Memory B cell (primary cell): ENCODE data around the gene DHX38.

Source experiments
- ATAC-seq: fragments of 150-1000 bp; cut with Tn5 transposase; 2 replicates; pipeline ENCODE4 v1.10.0; 2021; ENCODE audit warnings: low read depth, mild to moderate bottlenecking, moderate library complexity
- DNase-seq, 2 donors: peaks; one replicate each; pipeline ENCODE4 v3.0.0; 2022; ENCODE audit warnings: low spot score in 2 of 2
- H3K27ac Mint-ChIP-seq: one replicate; pipeline ENCODE4 v1.8.0; 2022; ENCODE audit warnings: mild to moderate bottlenecking, moderate library complexity, mixed read lengths
- H3K27me3 Mint-ChIP-seq: one replicate; pipeline ENCODE4 v1.8.0; 2022; ENCODE audit warnings: mixed read lengths
- H3K36me3 Mint-ChIP-seq: one replicate; pipeline ENCODE4 v1.8.0; 2022; ENCODE audit warnings: mild to moderate bottlenecking, mixed read lengths
- H3K4me1 Mint-ChIP-seq: one replicate; pipeline ENCODE4 v1.8.0; 2022; ENCODE audit warnings: mixed read lengths
- H3K4me3 Mint-ChIP-seq: one replicate; pipeline ENCODE4 v1.8.0; 2022; ENCODE audit warnings: mild to moderate bottlenecking, moderate library complexity, mixed read lengths
- H3K9me3 Mint-ChIP-seq: one replicate; pipeline ENCODE4 v1.8.0; 2022; ENCODE audit warnings: mixed read lengths

Gene DHX38

DNA sequence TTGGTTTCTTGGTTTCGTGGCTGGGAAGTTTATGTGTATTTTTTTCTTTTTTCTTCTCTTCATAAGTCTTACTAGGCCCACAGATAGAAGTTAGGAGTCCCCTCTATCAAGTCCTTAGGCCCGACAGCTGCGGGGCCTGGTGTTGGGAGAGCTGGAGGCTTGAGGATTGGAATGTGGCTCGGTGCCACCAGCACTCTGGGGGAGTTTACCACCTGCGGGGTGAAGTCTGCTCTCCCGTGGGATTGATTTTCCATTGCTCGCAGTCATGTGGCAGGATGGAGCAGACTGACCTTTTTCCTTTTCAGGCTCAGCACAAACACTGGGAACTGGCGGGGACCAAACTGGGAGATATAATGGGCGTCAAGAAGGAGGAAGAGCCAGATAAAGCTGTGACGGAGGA, 7.5 kb downstream of the DHX38 start:
- Mint-ChIP-seq H3K36me3 (peaks cover 58% of the 10 kb centered on the region), H3K4me1 (peaks cover 14% of the 10 kb centered on the region), H3K9me3 (no peaks in the 10 kb centered on the region), H3K27me3 (no peaks in the 10 kb centered on the region), H3K27ac (no peak overlapping the region), H3K4me3 (no peak overlapping the region)
- DNase-seq (no peak), ATAC-seq (no peak)

DNA sequence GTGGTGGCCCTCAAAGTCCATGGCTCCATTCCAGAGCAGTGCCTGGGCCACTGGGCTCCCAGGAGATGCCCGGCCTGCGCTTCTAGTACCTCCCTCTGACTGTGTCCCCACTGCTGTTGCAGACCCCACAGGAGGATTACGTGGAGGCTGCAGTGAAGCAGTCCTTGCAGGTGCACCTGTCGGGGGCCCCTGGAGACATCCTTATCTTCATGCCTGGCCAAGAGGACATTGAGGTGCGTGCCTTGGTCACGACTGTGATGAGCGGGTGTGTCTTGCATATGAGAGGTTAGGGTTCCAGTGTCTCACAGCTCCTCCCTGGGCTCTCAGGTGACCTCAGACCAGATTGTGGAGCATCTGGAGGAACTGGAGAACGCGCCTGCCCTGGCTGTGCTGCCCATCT, 11.3 kb downstream of the DHX38 start:
- ATAC-seq (no peak), DNase-seq (no peak)
- Mint-ChIP-seq H3K4me3 (no peak overlapping the region), H3K27ac (no peak overlapping the region), H3K36me3 (peaks cover 61% of the 10 kb centered on the region), H3K4me1 (peaks cover 5% of the 10 kb centered on the region), H3K9me3 (no peaks in the 10 kb centered on the region), H3K27me3 (no peaks in the 10 kb centered on the region)

DNA sequence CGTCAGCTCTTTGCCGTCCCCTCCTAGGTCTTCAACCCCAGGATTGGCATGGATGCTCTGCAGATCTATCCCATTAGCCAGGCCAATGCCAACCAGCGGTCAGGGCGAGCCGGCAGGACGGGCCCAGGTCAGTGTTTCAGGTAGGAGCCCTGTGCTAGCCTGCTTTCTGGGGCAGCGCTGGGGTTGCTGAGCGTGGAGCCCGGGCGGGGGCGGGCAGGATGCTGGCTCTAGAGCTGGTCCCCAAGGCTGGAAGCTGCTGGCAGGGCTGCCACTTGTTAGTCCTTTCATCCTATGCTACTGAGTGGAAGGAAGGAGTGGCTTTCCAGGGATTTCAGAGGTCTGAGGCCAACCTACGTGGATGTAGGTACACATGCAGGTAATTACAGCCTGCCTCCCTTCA, 12.3 kb downstream of the DHX38 start:
- Mint-ChIP-seq H3K36me3 (peaks cover 67% of the 10 kb centered on the region), H3K4me1 (peaks cover 5% of the 10 kb centered on the region), H3K27ac (no peak overlapping the region), H3K4me3 (no peak overlapping the region), H3K27me3 (no peaks in the 10 kb centered on the region), H3K9me3 (no peaks in the 10 kb centered on the region)
- ATAC-seq (no peak), DNase-seq (no peak)

DNA sequence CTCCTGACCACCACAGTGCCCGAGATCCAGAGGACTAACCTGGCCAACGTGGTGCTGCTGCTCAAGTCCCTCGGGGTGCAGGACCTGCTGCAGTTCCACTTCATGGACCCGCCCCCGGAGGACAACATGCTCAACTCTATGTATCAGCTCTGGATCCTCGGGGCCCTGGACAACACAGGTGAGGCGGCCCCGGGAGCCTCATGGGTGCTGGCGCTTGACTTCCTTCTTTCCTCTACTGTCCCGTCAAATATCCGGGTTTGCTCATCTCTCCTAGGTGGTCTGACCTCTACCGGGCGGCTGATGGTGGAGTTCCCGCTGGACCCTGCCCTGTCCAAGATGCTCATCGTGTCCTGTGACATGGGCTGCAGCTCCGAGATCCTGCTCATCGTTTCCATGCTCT, 13.7 kb downstream of the DHX38 start:
- H3K9me3 Mint-ChIP-seq, result no peaks in the 10 kb centered on the region
- no peak overlapping the region for H3K4me3 Mint-ChIP-seq
- H3K27me3 Mint-ChIP-seq, result no peaks in the 10 kb centered on the region
- DNase-seq (no peak), ATAC-seq (no peak)
- H3K36me3 Mint-ChIP-seq, result peaks cover 69% of the 10 kb centered on the region
- peaks cover 3% of the 10 kb centered on the region for H3K4me1 Mint-ChIP-seq
- no peak overlapping the region for H3K27ac Mint-ChIP-seq

GRCh38 chr16:72108353-72109102, 14.9 kb downstream of the DHX38 start:
- Mint-ChIP-seq H3K4me3 (no peak overlapping the region), H3K27ac (no peak overlapping the region), H3K9me3 (no peaks in the 10 kb centered on the region), H3K27me3 (no peaks in the 10 kb centered on the region), H3K4me1 (no peaks in the 10 kb centered on the region), H3K36me3 (peaks cover 64% of the 10 kb centered on the region)
- ATAC-seq (no peak), DNase-seq (no peak)

- Mint-ChIP-seq H3K9me3 (no peaks in the 10 kb centered on the region), H3K36me3 (peaks cover 61% of the 10 kb centered on the region), H3K27ac (no peak overlapping the region), H3K4me1 (no peaks in the 10 kb centered on the region), H3K4me3 (no peak overlapping the region), H3K27me3 (no peaks in the 10 kb centered on the region)
- DNase-seq, result no peak
- no peak for ATAC-seq
Measured at GRCh38 chr16:72109300-72109699, 15.7 kb downstream of the DHX38 start.

DNA sequence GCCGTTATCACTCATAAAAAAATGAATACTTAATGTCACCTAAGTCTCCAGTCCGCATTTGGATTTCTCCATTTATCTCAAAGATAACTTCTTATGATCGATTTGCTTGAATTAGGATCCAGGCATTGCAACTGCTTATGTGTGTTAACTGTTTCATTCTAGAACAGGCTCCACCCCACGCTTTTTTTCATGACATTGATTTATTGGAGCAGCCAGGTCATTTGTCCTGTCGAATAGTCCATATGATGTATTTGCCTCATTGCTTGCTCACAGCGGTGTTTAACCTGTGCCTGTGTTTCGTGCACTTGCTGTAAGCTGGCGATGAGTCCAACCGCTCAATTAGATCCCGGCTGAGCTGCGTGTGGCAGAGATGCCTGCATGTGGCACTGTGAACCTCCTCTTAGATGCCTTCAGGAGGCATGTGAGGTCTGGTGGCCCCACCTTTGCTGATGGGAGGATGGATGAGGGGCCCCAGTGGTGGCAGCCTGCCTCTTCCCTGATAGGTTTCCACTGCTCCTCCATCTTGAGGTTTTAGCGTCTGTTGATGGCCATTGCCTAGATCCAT, 16.4 kb downstream of the DHX38 start:
- no peak for DNase-seq
- no peak overlapping the region for H3K4me3 Mint-ChIP-seq
- H3K27me3 Mint-ChIP-seq, result no peaks in the 10 kb centered on the region
- peaks cover 59% of the 10 kb centered on the region for H3K36me3 Mint-ChIP-seq
- ATAC-seq, result no peak
- no peaks in the 10 kb centered on the region for H3K9me3 Mint-ChIP-seq
- no peak overlapping the region for H3K27ac Mint-ChIP-seq
- H3K4me1 Mint-ChIP-seq, result no peaks in the 10 kb centered on the region

DNA sequence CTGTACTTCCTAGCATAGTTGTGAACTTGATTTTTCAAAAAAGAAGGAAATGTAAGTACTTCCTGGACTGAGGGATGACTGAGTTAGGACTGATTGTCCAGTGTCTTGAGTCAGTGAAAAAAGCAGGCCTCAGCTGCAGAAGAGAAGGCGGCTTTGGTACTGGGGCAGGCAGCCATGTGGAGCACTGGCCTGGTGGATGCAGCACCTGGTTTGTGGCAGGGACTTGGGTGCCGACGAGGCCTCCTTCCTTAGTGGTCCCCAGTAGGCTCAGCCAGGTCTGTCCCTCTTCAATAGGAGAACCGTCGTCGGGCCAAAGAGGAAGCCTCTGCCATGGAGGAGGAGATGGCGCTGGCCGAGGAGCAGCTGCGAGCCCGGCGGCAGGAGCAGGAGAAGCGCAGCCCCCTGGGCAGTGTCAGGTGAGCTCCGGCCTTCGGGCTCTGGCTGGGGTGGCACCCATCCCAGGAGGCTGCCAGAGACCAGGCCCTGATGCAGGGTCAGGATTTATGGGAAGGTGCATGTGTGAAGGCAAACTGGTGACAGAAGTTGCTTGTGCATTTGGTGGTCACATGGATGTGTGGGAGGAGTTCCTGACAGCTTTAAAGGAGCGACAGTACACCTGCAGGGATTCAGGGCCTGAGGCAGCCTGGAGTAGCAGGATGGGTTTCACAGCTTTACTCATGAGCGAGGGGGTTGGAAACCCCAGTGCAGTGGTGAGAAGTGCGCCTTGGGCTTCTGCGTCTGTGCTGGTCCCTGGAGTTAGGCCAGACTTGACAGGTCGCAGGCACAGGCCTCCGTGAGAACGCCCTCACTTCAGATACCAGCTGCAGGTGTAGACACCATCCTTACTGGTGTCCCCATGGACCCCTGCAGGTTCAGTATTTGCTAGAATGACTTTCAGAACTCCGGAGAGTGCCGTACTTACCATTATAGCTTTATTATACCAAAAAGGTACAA, 17.3 kb downstream of the DHX38 start:
- H3K36me3 Mint-ChIP-seq, result peaks cover 54% of the 10 kb centered on the region

DNA sequence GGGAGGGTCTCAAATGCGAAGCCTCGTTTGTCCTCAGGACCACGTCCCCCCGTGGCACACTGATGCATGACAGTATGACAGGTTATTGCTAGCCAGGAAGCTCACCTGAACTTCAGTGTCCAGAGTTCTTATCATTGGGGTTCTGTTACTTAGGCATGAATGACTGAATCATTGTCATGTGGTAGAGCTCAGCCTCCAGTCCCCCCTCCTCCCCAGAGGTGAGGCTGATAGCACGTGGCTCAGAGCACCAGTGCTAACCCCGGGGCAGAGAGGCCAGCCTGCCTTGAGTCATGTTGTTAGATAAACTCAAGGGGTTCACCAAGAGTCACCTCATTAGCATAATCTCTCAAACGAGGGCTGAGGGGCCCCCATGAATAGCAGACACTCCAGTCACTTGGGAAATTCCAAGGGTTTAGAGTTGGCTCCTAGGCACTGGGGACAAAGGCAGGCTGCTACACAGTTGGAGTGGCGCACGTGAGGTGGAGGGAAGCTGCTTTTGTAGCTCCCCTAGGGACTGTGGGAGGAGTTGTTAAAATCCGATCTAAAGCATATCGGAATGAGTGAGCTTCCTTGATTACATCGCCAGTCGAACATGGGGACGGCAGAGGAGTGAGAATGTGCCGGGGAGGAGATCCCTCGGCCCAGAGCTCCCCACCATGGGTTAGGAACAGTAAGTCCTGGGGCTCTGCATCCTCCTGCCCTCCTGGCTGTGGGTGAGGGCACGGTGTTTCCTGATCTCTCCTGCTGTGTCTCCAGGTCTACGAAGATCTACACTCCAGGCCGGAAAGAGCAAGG, 18.2 kb downstream of the DHX38 start:
- H3K27ac Mint-ChIP-seq, result no peak overlapping the region
- H3K27me3 Mint-ChIP-seq, result no peaks in the 10 kb centered on the region
- H3K36me3 Mint-ChIP-seq, result peaks cover 49% of the 10 kb centered on the region
- no peak for DNase-seq
- no peaks in the 10 kb centered on the region for H3K4me1 Mint-ChIP-seq
- H3K4me3 Mint-ChIP-seq, result no peak overlapping the region
- ATAC-seq, result no peak
- H3K9me3 Mint-ChIP-seq, result peaks cover 2% of the 10 kb centered on the region

More for the DNA sequence above, 17.3 kb downstream of the DHX38 start:
- H3K27ac Mint-ChIP-seq, result no peak overlapping the region
- H3K27me3 Mint-ChIP-seq, result no peaks in the 10 kb centered on the region
- DNase-seq (no peak), ATAC-seq (no peak)
- no peaks in the 10 kb centered on the region for H3K4me1 Mint-ChIP-seq
- H3K9me3 Mint-ChIP-seq, result peaks cover 2% of the 10 kb centered on the region
- H3K4me3 Mint-ChIP-seq, result no peak overlapping the region

DNA sequence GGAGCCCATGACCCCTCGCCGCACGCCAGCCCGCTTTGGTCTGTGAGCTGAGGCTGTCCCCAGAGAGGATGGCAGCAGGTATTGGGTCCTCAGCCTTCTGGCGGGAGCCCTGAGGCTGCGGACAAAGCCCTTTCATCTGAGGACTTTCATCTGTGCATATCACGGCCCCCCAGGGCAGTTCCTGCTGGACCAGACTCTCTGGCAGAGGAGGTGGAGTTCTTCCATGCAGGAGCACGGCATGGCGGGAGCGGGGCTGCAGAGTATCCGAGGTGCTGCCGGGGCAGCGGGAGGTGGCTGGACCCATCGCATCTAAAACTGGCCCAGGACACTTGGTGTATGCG, 18.8 kb downstream of the DHX38 start:
- no peak for DNase-seq
- Mint-ChIP-seq H3K9me3 (peaks cover 2% of the 10 kb centered on the region), H3K4me3 (no peak overlapping the region), H3K4me1 (no peaks in the 10 kb centered on the region), H3K36me3 (peaks cover 46% of the 10 kb centered on the region), H3K27ac (no peak overlapping the region), H3K27me3 (no peaks in the 10 kb centered on the region)
- ATAC-seq, result no peak

- Mint-ChIP-seq H3K4me1 (no peaks in the 10 kb centered on the region), H3K36me3 (peaks cover 40% of the 10 kb centered on the region), H3K9me3 (peaks cover 2% of the 10 kb centered on the region), H3K27me3 (no peaks in the 10 kb centered on the region), H3K27ac (no peak overlapping the region), H3K4me3 (no peak overlapping the region)
- no peak for ATAC-seq
- no peak for DNase-seq
Measured at GRCh38 chr16:72112906-72113615, 19.4 kb downstream of the DHX38 start.

GRCh38 chr16:72113616-72113945, 19.9 kb downstream of the DHX38 start:
- DNase-seq, result no peak
- no peak for ATAC-seq
- peaks cover 2% of the 10 kb centered on the region for H3K9me3 Mint-ChIP-seq
- no peak overlapping the region for H3K4me3 Mint-ChIP-seq
- no peak overlapping the region for H3K27ac Mint-ChIP-seq
- H3K27me3 Mint-ChIP-seq, result no peaks in the 10 kb centered on the region
- H3K4me1 Mint-ChIP-seq, result no peaks in the 10 kb centered on the region
- peaks cover 36% of the 10 kb centered on the region for H3K36me3 Mint-ChIP-seq

- DNase-seq, result no peak
- no peak overlapping the region for H3K4me3 Mint-ChIP-seq
- no peaks in the 10 kb centered on the region for H3K27me3 Mint-ChIP-seq
- ATAC-seq, result no peak
- H3K27ac Mint-ChIP-seq, result no peak overlapping the region
- H3K4me1 Mint-ChIP-seq, result no peaks in the 10 kb centered on the region
- peaks cover 2% of the 10 kb centered on the region for H3K36me3 Mint-ChIP-seq
- H3K9me3 Mint-ChIP-seq, result peaks cover 2% of the 10 kb centered on the region
Measured at GRCh38 chr16:72120026-72120425, 26.4 kb downstream of the DHX38 start.
